OCI-LY7 (cell line): Measurements from ENCODE around the gene IMMT.

Experiments
- EZH2phosphoT487 ChIP-seq: fragments of 200-600 bp; sonication (generic); IDR thresholded peaks from 2 replicates; pipeline ENCODE4 v1.6.1; 2018; ENCODE audit warnings: low read depth, borderline replicate concordance, mild to moderate bottlenecking, mixed run types, antibody characterized with exemption, low read length, moderate library complexity, mixed read lengths
- TF ChIP-seq, protein P1 (sequence below): fragments of 200-600 bp; sonication (generic); conservative IDR thresholded peaks from 2 replicates; pipeline ENCODE4 v1.5.1; 2014; ENCODE audit warnings: mild to moderate bottlenecking, antibody characterized with exemption, low read length, moderate library complexity, mixed read lengths

GRCh38 chr2:86123328-86123925, 71.8 kb downstream of the IMMT start:
- TF ChIP-seq, protein P1, sequence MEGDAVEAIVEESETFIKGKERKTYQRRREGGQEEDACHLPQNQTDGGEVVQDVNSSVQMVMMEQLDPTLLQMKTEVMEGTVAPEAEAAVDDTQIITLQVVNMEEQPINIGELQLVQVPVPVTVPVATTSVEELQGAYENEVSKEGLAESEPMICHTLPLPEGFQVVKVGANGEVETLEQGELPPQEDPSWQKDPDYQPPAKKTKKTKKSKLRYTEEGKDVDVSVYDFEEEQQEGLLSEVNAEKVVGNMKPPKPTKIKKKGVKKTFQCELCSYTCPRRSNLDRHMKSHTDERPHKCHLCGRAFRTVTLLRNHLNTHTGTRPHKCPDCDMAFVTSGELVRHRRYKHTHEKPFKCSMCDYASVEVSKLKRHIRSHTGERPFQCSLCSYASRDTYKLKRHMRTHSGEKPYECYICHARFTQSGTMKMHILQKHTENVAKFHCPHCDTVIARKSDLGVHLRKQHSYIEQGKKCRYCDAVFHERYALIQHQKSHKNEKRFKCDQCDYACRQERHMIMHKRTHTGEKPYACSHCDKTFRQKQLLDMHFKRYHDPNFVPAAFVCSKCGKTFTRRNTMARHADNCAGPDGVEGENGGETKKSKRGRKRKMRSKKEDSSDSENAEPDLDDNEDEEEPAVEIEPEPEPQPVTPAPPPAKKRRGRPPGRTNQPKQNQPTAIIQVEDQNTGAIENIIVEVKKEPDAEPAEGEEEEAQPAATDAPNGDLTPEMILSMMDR: no peak
- no peak for TF ChIP-seq EZH2phosphoT487
